ENCODE data around the gene REXO1. TPM values are rescaled to one million over a fixed set of nuclear protein-coding genes. Genes with fewer than 3 reads are reported as not detected.

The REXO1 gene
- total RNA-seq, 1 experiment from 2014 or later, result 61.1 TPM

DNA sequence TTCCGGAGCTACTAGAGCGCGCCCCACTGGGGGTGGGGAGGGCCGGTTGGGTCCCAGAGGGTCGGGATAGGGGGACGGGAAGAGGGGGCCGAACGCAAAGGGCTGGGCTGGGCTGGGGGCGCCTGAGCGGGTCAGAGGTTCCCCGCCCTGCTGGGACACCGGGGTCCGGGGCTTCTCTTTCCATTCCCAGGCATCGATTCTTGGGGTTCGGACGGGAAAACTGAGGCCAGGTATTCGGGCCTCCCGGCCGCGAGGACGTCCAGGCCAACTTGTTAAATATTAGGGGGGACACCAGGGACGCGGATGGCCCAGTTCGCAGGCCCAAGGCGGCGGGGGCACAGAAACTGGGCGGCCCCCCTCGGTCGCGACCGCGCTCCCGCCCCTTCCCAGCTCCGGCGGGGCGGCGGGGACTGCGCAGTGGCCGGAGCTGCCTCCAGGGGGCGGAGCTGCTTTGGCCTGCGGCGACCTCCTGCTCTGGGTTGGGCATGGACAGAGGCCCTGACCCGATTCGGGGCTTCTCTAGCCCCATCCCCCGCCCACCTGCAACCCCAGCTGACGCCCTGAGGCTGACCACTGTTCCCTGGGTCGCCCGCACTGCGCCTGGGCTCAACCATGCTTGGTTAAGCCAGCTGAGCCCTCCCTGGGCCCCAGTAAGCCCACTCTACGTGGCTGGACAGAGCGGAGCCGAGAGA, 16.3 kb upstream of the REXO1 start (continued):
- no peak for TF ChIP-seq HMGXB4 (CRISPR knock-in tag; IDR thresholded peaks at IDR 0.05)
- TF ChIP-seq, protein P1, sequence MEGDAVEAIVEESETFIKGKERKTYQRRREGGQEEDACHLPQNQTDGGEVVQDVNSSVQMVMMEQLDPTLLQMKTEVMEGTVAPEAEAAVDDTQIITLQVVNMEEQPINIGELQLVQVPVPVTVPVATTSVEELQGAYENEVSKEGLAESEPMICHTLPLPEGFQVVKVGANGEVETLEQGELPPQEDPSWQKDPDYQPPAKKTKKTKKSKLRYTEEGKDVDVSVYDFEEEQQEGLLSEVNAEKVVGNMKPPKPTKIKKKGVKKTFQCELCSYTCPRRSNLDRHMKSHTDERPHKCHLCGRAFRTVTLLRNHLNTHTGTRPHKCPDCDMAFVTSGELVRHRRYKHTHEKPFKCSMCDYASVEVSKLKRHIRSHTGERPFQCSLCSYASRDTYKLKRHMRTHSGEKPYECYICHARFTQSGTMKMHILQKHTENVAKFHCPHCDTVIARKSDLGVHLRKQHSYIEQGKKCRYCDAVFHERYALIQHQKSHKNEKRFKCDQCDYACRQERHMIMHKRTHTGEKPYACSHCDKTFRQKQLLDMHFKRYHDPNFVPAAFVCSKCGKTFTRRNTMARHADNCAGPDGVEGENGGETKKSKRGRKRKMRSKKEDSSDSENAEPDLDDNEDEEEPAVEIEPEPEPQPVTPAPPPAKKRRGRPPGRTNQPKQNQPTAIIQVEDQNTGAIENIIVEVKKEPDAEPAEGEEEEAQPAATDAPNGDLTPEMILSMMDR (IDR thresholded peaks at IDR 0.05), result peak; percentile 73
- TF ChIP-seq MYBL2 (CRISPR knock-in tag; IDR thresholded peaks at IDR 0.05), result 0 out of 2 replicates have a peak, but pooled peaks have one; percentile 2
- TF ChIP-seq AFF4 (CRISPR knock-in tag; IDR thresholded peaks at IDR 0.05; ENCODE audit: borderline replicate concordance), result 0 out of 2 replicates have a peak, but pooled peaks have one; percentile 2
- peak; percentile 69 for TF ChIP-seq SP1 (CRISPR knock-in tag; conservative IDR thresholded peaks at IDR 0.05)

DNA sequence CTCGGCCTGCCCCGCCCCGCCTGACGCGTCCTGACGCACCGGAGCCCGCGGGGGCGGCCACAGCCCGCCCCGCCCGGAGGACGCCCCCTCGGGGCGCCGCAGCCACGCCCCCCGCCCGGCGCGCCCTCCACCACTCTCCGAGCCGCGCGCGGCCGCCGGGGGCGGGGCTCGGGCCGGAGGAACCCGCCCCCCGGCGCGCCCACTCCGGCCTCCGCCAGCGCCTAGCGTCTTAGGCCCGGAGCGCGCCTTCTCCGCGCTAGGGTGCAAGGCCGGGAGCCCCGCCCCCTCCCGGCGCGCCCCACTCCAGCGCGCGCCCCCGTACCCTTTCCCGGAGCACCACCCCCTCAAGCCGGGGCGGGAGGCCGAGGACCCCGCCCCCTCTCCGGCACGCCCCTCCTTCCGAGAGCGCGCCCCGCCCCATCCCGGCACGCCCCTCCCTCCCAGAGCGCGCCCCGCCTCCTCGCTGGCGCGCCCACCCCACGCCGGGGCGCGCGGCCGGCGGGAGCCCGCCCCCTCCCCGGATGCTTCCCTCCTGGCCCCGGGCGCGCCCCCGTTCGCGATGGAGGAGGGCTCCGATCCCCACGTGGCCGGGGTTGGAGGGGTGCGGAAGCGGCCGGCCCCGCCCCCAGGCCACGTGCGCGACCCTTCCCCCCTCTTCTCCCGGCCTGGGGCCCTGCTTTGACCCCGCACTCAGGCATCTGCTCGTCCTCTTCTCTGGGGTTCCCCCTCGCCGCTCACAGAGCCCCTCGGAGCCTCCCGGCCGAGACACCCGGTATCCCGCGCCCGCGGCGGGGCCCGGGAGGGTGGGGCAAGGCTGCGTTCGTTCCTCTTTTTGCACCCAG, 15.6 kb upstream of the REXO1 start:
- ChIA-PET CTCF (interaction anchor here (0.6 to 3.0 kb wide), 20 partner anchors 9 to 455 kb away, joined by 3 to 48 read pairs (median 4); partner anchors contain the start of genes ABHD17A, ADAT3 and SCAMP4), POLR2A (interaction anchor here (0.6 to 2.5 kb wide), 5 partner anchors 9 to 34 kb away, joined by 3 to 15 read pairs (median 4); no protein-coding TSS in a partner anchor)
- DNase-seq (ENCODE audit: low spot score) (peak; percentile 94), ATAC-seq (peak; percentile 68)
- H3K9me3 Mint-ChIP-seq, result no peaks in the 10 kb centered on the region
- peaks cover 18% of the 10 kb centered on the region for H3K4me1 Mint-ChIP-seq
- peak overlapping the region; percentile 68 for H3K4me3 Mint-ChIP-seq
- H3K27ac Mint-ChIP-seq, result no peak overlapping the region
- no peaks in the 10 kb centered on the region for H3K36me3 Mint-ChIP-seq
- H3K27me3 Mint-ChIP-seq (ENCODE audit: low read depth), result peaks cover 11% of the 10 kb centered on the region
- TF ChIP-seq ZNF416 (CRISPR knock-in tag; IDR thresholded peaks at IDR 0.05) (no peak), ZNF219 (CRISPR knock-in tag; IDR thresholded peaks at IDR 0.05; ENCODE audit: borderline replicate concordance) (no peak), EMX1 (CRISPR knock-in tag; IDR thresholded peaks at IDR 0.05) (no peak), CDX4 (CRISPR knock-in tag; IDR thresholded peaks at IDR 0.05; ENCODE audit: borderline replicate concordance) (no peak), NR1H2 (CRISPR knock-in tag; IDR thresholded peaks at IDR 0.05) (no peak), ZNF121 (CRISPR knock-in tag; IDR thresholded peaks at IDR 0.05) (no peak), SMAD3 (CRISPR knock-in tag; IDR thresholded peaks at IDR 0.05; ENCODE audit: borderline replicate concordance) (0 out of 2 replicates have a peak, but pooled peaks have one; percentile 36), JAZF1 (CRISPR knock-in tag; IDR thresholded peaks at IDR 0.05) (no peak), HMGA2 (CRISPR knock-in tag; IDR thresholded peaks at IDR 0.05) (no peak), TCF7 (CRISPR knock-in tag; IDR thresholded peaks at IDR 0.05; ENCODE audit: low read depth) (0 out of 2 replicates have a peak, but pooled peaks have one; percentile 3)
- TF ChIP-seq, protein P2, sequence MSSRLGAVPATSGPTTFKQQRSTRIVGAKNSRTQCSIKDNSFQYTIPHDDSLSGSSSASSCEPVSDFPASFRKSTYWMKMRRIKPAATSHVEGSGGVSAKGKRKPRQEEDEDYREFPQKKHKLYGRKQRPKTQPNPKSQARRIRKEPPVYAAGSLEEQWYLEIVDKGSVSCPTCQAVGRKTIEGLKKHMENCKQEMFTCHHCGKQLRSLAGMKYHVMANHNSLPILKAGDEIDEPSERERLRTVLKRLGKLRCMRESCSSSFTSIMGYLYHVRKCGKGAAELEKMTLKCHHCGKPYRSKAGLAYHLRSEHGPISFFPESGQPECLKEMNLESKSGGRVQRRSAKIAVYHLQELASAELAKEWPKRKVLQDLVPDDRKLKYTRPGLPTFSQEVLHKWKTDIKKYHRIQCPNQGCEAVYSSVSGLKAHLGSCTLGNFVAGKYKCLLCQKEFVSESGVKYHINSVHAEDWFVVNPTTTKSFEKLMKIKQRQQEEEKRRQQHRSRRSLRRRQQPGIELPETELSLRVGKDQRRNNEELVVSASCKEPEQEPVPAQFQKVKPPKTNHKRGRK (CRISPR knock-in tag; IDR thresholded peaks at IDR 0.05; ENCODE audit: borderline replicate concordance), result no peak
- TF ChIP-seq, protein P3, sequence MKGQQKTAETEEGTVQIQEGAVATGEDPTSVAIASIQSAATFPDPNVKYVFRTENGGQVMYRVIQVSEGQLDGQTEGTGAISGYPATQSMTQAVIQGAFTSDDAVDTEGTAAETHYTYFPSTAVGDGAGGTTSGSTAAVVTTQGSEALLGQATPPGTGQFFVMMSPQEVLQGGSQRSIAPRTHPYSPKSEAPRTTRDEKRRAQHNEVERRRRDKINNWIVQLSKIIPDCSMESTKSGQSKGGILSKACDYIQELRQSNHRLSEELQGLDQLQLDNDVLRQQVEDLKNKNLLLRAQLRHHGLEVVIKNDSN (CRISPR knock-in tag; IDR thresholded peaks at IDR 0.05), result peak; percentile 93
- TF ChIP-seq, protein P4, sequence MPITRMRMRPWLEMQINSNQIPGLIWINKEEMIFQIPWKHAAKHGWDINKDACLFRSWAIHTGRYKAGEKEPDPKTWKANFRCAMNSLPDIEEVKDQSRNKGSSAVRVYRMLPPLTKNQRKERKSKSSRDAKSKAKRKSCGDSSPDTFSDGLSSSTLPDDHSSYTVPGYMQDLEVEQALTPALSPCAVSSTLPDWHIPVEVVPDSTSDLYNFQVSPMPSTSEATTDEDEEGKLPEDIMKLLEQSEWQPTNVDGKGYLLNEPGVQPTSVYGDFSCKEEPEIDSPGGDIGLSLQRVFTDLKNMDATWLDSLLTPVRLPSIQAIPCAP (CRISPR knock-in tag; IDR thresholded peaks at IDR 0.05), result no peak
- TF ChIP-seq, protein P1 (IDR thresholded peaks at IDR 0.05), result no peak

Data from WTC11 (cell line).